Astrocyte (in vitro differentiated cells and primary cell): Measurements from ENCODE around the gene EPO. TPM values are rescaled to one million over a fixed set of nuclear protein-coding genes. Genes with fewer than 3 reads are reported as not detected.
"Not testable (repeated sequence)": the region's sequence is repeated elsewhere in the genome, so short reads cannot be mapped to it uniquely, and the experiment has no call there.

ENCODE experiments used
- DNase-seq: peaks from one replicate; pipeline ENCODE4 v3.0.0-alpha.2; 2010; ENCODE audit warnings: low read depth
- FAIRE-seq: peaks from 2 replicates; lab custom pipeline; 2011; peaks lifted over from hg19 to GRCh38; lab: Jason Lieb, UNC
- H2AFZ ChIP-seq: 2 replicates; pipeline ENCODE4 v1.6.0; 2012; ENCODE audit warnings: low read depth, low read length, inconsistent platforms
- H3K27ac ChIP-seq: 2 replicates; pipeline ENCODE4 v1.5.1; 2011; ENCODE audit warnings: low read depth, low read length, inconsistent platforms
- H3K27me3 ChIP-seq: 2 replicates; pipeline ENCODE4 v1.6.0; 2011; ENCODE audit warnings: low read length, inconsistent platforms; ENCODE audit not compliant: insufficient read depth
- H3K36me3 ChIP-seq: 2 replicates; pipeline ENCODE4 v1.5.1; 2011; ENCODE audit warnings: low read length, inconsistent platforms; ENCODE audit not compliant: insufficient read depth
- H3K4me1 ChIP-seq: 2 replicates; pipeline ENCODE4 v1.5.1; 2011; ENCODE audit warnings: low read length, inconsistent platforms; ENCODE audit not compliant: insufficient read depth
- H3K4me2 ChIP-seq: 2 replicates; pipeline ENCODE4 v1.6.0; 2012; ENCODE audit warnings: low read length, inconsistent platforms
- H3K4me3 ChIP-seq: 2 replicates; pipeline ENCODE4 v1.5.1; 2011; ENCODE audit warnings: low read depth, mild to moderate bottlenecking, low read length, inconsistent platforms; ENCODE audit not compliant: insufficient read depth
- H3K79me2 ChIP-seq: 2 replicates; pipeline ENCODE4 v1.6.0; 2012; ENCODE audit warnings: mild to moderate bottlenecking, low read length, inconsistent platforms; ENCODE audit not compliant: insufficient read depth
- H3K9ac ChIP-seq: 2 replicates; pipeline ENCODE4 v1.6.0; 2012; ENCODE audit warnings: mild to moderate bottlenecking, low read length, inconsistent platforms
- H3K9me3 ChIP-seq: 2 replicates; pipeline ENCODE4 v1.5.1; 2012; ENCODE audit warnings: low read depth, mild to moderate bottlenecking, low read length, inconsistent platforms; ENCODE audit not compliant: insufficient read depth
- H4K20me1 ChIP-seq: 2 replicates; pipeline ENCODE4 v1.6.0; 2012; ENCODE audit warnings: low read length, inconsistent platforms; ENCODE audit not compliant: insufficient read depth
- H3K27ac Mint-ChIP-seq: one replicate; pipeline ENCODE4 v1.8.0; 2021; ENCODE audit warnings: mild to moderate bottlenecking, mixed read lengths; ENCODE audit not compliant: unreplicated experiment
- H3K27me3 Mint-ChIP-seq: one replicate; pipeline ENCODE4 v1.8.0; 2021; ENCODE audit warnings: low read depth, mixed read lengths; ENCODE audit not compliant: unreplicated experiment
- H3K36me3 Mint-ChIP-seq: one replicate; pipeline ENCODE4 v1.8.0; 2021; ENCODE audit warnings: low read depth, mixed read lengths; ENCODE audit not compliant: unreplicated experiment
- H3K4me1 Mint-ChIP-seq: one replicate; pipeline ENCODE4 v1.8.0; 2021; ENCODE audit warnings: low read depth, mixed read lengths; ENCODE audit not compliant: unreplicated experiment
- H3K4me3 Mint-ChIP-seq: one replicate; pipeline ENCODE4 v1.8.0; 2021; ENCODE audit warnings: mild to moderate bottlenecking, moderate library complexity, mixed read lengths; ENCODE audit not compliant: unreplicated experiment
- H3K9me3 Mint-ChIP-seq: one replicate; pipeline ENCODE4 v1.8.0; 2021; ENCODE audit warnings: mild to moderate bottlenecking, mixed read lengths; ENCODE audit not compliant: unreplicated experiment
- CTCF ChIP-seq: IDR thresholded peaks from 2 replicates; pipeline ENCODE4 v1.5.1; 2011; ENCODE audit warnings: low read depth, mild to moderate bottlenecking, inconsistent platforms, low read length, moderate library complexity; ENCODE audit not compliant: insufficient read depth
- EZH2 ChIP-seq: IDR thresholded peaks from 2 replicates; pipeline ENCODE4 v1.6.1; 2012; ENCODE audit warnings: mild to moderate bottlenecking, low read length, inconsistent platforms; ENCODE audit not compliant: insufficient read depth
- total RNA-seq: library from RNA; stranded (reverse); gene quantifications from 2 replicates; pipeline ENCODE4 v1.2.1, GENCODE V29; 2021

Gene EPO
- total RNA-seq, 1 donor from 2014 or later, result not detected

- Histone ChIP-seq H3K79me2 (no peaks in the 10 kb centered on the region), H3K4me2 (no peak overlapping the region), H3K27ac (no peak overlapping the region), H3K9ac (no peak overlapping the region), H3K4me3 (no peak overlapping the region), H4K20me1 (no peaks in the 10 kb centered on the region), H3K9me3 (peaks cover 4% of the 10 kb centered on the region), H3K4me1 (peaks cover 17% of the 10 kb centered on the region), H3K36me3 (no peaks in the 10 kb centered on the region), H2AFZ (no peak overlapping the region), H3K27me3 (peaks cover 36% of the 10 kb centered on the region)
- no peak for TF ChIP-seq CTCF
- TF ChIP-seq EZH2, result no peak
- FAIRE-seq (no peak), DNase-seq (no peak)
- Mint-ChIP-seq H3K4me3 (no peak overlapping the region), H3K9me3 (peaks cover 14% of the 10 kb centered on the region), H3K27ac (no peak overlapping the region), H3K4me1 (peaks cover 8% of the 10 kb centered on the region), H3K27me3 (peaks cover 54% of the 10 kb centered on the region), H3K36me3 (peaks cover 3% of the 10 kb centered on the region)
Measured at GRCh38 chr7:100722480-100723212, 2.4 kb downstream of the EPO start.

DNA sequence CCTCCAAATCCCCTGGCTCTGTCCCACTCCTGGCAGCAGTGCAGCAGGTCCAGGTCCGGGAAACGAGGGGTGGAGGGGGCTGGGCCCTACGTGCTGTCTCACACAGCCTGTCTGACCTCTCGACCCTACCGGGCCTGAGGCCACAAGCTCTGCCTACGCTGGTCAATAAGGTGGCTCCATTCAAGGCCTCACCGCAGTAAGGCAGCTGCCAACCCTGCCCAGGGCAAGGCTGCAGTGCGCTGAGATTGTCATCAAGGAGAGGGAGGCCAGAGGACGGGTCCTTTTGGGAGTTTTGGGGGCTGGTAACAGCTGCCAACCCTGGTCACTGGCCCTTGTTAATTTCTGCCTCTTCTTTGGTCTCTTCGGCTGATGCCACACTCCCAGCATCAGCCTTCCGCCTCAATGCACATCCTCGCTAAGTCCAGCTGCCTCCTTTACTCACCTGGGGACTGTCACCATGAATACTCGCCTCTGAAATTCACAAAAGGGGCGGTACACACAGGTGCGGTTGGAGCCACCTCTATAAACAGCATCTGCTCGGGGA lies 3.5 kb downstream of the EPO start:
- Mint-ChIP-seq H3K4me1 (peaks cover 8% of the 10 kb centered on the region), H3K27ac (no peak overlapping the region), H3K36me3 (no peaks in the 10 kb centered on the region), H3K4me3 (no peak overlapping the region), H3K9me3 (peaks cover 6% of the 10 kb centered on the region), H3K27me3 (peaks cover 49% of the 10 kb centered on the region)
- Histone ChIP-seq H3K27me3 (peaks cover 39% of the 10 kb centered on the region), H3K27ac (no peak overlapping the region), H3K36me3 (no peaks in the 10 kb centered on the region), H3K9me3 (no peaks in the 10 kb centered on the region), H2AFZ (no peak overlapping the region), H3K4me3 (no peak overlapping the region), H3K4me1 (peaks cover 17% of the 10 kb centered on the region), H4K20me1 (no peaks in the 10 kb centered on the region), H3K4me2 (no peak overlapping the region), H3K79me2 (no peaks in the 10 kb centered on the region), H3K9ac (no peak overlapping the region)
- FAIRE-seq, result no peak
- DNase-seq, result no peak
- TF ChIP-seq EZH2, result no peak
- no peak for TF ChIP-seq CTCF

- not testable (repeated sequence) for H3K4me3 Mint-ChIP-seq, H3K4me1 Mint-ChIP-seq
- H3K27me3 Mint-ChIP-seq, result peaks cover 44% of the 10 kb centered on the region
Measured at GRCh38 chr7:100724364-100724763, 4.1 kb downstream of the EPO start.

More at GRCh38 chr7:100724364-100724763, 4.1 kb downstream of the EPO start:
- H3K36me3 ChIP-seq, H4K20me1 ChIP-seq, DNase-seq, H2AFZ ChIP-seq, H3K27ac ChIP-seq, H3K9me3 Mint-ChIP-seq, H3K9me3 ChIP-seq, H3K27ac Mint-ChIP-seq, H3K36me3 Mint-ChIP-seq, H3K4me3 ChIP-seq, H3K4me2 ChIP-seq, FAIRE-seq, H3K9ac ChIP-seq, H3K79me2 ChIP-seq: not testable (repeated sequence)
- Histone ChIP-seq H3K4me1 (peaks cover 17% of the 10 kb centered on the region), H3K27me3 (peaks cover 39% of the 10 kb centered on the region)
